Endothelial cell of umbilical vein (primary cell): ENCODE data around the gene PIK3CB.

Source experiments
- JUN ChIP-seq: IDR thresholded peaks from 2 replicates; pipeline ENCODE4 v1.6.1; 2011; ENCODE audit warnings: borderline replicate concordance, low read depth; ENCODE audit not compliant: insufficient read length, insufficient read depth
- TF ChIP-seq, protein P1 (sequence below), 2 donors: IDR thresholded peaks; 1 replicate in 1 of 2; 2 replicates in 1 of 2; pipeline ENCODE4 v1.5.1; 2011; ENCODE audit warnings: low read length in 2 of 2, mild to moderate bottlenecking in 2 of 2, moderate library complexity in 2 of 2, control low read depth in 1 of 2, inconsistent platforms in 1 of 2, low read depth in 1 of 2; ENCODE audit not compliant: insufficient read depth in 1 of 2; ENCODE audit errors: extremely low read depth in 1 of 2

- TF ChIP-seq JUN = no peak
- TF ChIP-seq, protein P1, sequence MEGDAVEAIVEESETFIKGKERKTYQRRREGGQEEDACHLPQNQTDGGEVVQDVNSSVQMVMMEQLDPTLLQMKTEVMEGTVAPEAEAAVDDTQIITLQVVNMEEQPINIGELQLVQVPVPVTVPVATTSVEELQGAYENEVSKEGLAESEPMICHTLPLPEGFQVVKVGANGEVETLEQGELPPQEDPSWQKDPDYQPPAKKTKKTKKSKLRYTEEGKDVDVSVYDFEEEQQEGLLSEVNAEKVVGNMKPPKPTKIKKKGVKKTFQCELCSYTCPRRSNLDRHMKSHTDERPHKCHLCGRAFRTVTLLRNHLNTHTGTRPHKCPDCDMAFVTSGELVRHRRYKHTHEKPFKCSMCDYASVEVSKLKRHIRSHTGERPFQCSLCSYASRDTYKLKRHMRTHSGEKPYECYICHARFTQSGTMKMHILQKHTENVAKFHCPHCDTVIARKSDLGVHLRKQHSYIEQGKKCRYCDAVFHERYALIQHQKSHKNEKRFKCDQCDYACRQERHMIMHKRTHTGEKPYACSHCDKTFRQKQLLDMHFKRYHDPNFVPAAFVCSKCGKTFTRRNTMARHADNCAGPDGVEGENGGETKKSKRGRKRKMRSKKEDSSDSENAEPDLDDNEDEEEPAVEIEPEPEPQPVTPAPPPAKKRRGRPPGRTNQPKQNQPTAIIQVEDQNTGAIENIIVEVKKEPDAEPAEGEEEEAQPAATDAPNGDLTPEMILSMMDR (IDR thresholded peaks at IDR 0.05; ENCODE audit: extremely low read depth in 1 of 2, insufficient read depth in 1 of 2, low read depth in 1 of 2, low read length in 2 of 2) = no peak
Measured at GRCh38 chr3:138782755-138783154, 52.0 kb downstream of the PIK3CB start.
